Activated CD8-positive, alpha-beta memory T cell treated with anti-CD3 and anti-CD28 coated beads for 4 hours (primary cell): ENCODE data around the gene CEP131.
"Not testable (repeated sequence)": the region's sequence is repeated elsewhere in the genome, so short reads cannot be mapped to it uniquely, and the experiment has no call there.

Experiments used
- DNase-seq, 2 donors: peaks; one replicate each; pipeline ENCODE4 v3.0.0-alpha.2; 2020; ENCODE audit warnings: low read depth in 2 of 2

The CEP131 gene

DNA sequence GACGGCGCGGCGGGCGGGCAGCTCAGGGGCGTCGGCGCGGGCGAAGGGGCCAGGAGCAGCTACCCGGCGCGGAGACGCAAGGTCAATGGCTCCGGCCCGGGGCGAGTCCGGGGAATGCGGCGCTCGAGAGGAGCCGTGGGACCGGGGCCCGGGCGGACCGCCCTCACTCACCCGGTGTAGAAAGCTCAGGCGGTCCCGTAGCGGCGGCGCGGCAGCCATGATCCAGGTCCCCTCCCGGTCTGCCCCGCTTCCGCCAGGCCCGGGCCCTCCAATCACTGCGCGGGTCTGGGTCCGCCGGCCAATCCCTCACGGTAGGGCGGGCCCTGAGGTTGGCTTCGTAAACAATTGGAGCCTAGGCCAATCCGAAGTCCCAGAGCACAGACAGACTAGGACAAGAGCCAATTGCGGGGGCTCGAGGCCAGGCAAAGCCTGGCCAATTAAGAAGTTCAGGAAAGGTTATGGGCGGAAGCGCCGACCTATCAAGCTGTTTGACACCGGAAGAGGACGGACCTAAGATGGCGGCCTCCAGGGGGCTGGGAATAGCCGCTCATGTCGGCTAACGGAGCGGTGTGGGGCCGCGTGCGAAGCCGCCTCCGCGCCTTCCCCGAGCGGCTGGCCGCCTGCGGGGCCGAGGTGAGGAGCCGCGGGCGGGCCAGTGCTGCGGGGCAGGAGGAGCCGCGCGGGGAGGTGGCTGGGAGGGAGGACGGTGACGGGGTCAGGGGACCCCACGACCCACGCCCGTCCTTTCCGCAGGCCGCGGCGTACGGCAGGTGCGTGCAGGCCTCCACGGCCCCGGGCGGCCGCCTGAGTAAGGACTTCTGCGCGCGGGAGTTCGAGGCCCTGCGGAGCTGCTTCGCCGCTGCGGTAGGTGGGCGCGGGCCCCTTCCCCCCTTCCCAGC lies 16.3 kb upstream of the CEP131 start, which contains the start of the genes NDUFAF8 and TEPSIN:
NDUFAF8 (plus strand) TSS at position 504 of the 899 bp plus-strand sequence; CDS start at position 550, 46 bp downstream.
TEPSIN (minus strand) TSS at position 241 of the 899 bp plus-strand sequence; CDS start at position 219, 22 bp downstream.
- DNase-seq: peak; percentile 88 to 93

DNA sequence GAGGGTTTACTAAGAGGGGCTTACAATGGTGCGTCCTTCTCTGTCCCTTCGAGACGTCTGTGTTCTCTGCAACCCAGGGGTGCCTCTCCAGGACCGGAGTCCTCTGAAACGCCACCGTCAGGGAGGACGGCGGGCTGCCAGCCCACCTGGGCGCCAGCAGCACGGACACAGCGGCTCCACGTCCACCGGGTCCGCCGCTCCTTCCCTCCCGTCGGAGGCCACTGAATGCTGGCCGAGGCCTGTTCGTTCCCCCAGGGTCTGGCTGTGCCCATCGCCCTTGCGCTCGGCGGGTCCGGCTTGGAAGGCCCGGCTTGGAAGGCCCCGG lies 15.7 kb upstream of the CEP131 start:
- no peak for DNase-seq

DNA sequence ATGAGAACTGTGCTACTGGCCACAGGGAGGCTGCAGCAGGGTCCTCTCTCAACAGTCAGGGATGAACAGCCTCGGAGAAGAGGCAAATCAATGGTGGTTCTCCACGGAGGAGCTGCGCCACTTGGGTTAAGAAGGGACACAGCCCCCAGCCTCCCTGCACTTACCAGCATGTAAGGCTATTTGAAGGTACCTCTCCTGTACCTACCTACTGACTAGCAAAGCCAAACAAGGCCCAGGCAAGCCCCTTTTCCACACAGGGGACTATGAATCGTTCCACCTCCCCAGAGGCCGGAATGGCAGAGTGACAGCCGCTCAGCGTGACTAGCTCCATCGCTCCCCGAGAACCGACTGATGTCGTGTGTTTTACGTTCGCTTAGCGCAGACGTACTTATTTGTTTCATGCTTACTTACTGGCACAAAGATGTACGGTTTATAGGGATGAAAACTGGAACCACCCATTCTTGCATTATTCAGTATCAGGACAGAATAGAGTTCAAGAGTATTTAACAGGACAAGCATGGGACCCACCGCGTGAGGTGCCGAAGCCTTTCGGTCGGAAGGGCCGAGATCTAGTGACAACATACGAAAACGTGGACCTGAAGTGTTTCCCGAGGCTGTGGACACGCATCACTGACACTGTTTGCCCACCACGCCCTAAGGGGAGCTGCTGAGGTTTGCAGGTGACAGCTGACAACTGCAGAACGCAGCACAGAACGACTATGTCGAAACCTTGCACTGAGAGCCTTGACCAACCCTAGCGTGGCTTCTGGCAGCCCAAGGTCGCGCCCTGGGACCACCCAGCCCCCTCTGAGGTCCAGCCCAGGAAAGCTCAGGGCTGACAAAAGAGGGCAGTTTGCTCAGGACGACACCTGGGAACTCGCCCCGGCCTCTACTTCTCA lies 15.1 kb upstream of the CEP131 start:
- no peak for DNase-seq

DNA sequence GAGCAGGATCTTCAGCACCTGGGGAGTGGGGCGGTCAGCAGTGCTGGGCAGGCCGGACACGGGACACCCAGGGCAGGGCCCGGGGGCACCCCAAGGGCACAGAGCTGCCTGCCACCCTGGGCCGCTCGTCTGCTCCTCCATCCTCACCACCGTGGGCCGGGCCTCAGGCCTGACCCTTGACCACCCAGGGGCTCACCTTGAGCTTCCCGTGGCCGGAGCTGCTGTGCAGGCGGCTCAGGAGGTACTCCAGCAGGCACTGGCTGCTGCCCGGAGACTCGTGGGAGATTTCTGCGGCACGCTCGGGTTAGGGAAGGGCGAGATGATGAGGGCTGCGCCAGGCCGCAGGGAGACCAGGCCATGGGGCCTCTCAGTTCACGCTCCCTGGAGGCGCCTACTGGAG lies 14.0 kb upstream of the CEP131 start:
- DNase-seq: no peak

DNA sequence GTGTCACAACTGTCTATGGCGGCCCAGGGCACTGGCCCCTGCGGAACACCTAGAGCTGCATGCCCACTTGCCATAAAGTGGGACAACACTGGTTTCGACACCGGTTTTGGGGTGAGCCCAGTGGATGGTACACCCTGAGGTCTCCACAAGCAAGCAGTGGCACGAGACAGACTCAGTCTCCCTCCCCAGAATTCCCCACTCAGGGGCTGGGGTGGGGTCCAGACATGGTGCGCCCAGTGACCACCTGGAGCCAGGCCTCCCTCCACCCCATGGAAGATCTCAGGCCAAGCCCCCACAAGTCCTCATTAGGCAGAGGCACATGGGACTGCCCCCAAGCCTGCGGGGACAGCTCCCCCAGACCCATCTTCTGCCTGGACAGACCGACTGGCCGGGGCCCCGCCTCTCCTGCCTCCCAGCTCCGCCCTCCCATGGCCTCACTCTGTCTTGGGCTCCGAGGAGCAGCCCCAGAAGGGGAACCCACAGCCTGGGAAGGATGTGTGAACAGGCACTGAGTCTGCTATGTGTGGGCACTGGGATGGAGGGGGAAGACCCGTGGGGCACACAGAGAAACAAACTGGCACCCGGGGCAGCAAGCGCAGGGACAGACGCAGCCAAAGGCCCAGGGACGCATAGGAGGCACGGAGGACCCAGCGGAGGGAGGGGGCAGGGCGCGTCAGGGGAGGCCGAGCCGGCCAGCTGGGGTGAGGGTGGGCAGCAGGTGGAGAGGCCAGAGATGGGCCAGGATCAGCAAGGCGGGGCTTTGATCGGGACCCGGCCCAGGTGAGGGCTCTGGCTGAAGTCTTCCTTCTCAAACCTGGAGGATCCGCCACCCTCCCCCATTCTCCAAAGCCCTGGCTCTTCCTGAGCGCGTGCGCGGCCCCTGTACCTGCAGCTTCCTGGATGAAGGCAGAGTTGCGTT lies 13.3 kb upstream of the CEP131 start:
- DNase-seq: no peak

DNA sequence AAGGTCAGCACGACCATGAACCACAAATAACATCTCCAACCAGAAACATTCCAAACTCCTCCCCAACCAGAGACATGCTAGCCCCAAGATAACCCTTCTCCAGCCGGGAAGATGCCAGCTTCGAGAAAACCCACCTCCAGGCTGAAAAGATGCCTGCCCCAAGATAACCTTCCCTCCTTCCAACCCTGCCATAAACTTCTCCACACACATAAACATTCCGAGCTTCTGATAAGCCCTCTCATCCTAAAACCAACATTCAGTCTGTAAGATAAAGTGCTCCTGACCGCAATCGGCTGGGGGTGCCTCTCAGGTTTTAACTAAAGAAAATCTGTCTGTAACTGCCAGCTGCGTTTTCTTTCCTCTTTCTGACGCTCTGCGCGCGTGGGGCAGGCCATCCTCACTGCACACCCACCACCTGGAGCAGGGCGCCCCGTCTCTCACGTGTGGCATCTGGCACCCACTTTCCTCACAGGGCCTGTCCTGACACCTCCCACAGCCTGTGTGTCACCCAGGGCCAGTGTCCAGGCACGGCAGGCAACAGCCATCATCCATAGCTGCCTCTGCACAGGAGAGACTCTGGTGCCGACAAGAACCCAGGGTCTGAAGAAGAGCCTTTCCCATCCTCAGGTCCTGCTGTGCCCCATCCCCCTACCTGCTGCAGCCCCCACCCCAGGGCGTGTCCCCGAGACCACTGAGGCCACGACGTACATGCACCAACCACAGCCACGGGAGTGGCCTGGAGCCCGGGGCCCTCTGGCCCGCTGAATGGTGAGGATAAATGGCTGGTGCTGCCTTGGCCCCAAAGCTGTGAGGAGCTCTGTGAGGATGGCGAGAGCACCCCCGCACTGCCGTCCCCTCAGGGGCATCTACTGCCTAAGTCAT lies 12.4 kb upstream of the CEP131 start:
- no peak for DNase-seq

DNA sequence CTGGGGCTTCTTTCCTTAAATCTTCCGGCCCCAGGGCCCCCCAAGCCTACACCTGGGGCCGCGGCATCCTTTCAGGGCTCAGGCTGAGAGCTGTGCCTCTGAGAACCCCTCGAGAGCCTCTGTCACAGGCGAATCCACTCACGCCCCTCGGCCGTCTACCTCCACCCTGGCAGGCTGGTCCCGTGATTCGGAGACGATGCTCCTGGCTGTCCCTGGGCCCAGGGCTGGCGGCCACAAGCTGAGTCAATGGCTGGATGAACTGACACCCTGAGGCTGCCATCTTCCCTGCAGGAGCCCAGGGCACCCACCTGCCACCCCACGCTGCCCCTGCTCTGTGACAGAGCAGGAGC lies 11.7 kb upstream of the CEP131 start:
- DNase-seq: no peak

DNA sequence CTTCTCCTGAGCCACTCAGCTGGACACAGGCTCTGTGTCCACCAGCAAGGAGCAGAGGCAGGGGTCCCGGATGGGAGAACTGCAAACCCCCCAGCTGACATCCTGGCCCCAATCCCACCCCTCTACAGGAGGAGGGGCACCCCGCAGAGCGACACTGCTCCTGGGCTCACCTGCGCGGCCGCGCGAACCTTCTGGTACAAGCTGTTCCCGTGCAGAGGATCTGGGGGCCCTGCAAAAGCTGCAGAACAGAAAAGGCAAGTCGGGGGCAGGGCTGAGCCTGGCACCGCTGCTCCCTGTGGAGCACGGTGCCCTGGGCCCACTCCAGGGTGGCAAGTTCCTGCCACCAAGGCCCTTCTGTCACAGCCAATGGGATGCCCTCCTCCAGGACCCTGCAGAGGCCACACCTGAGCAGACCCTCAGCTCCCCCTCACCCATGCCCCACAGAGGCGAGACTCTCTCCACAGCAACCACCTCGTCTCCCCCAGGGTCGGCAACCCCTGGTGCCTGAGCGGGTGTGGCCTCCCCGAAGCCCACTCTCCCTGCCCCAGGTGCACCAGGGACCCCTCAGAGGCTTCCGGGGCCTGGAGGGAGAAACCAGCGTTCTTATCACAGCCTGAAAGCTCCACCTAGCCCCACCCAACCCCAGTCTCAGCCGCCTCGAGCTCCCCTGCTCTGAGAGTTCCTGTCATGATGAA lies 11.2 kb upstream of the CEP131 start:
- DNase-seq: no peak

DNA sequence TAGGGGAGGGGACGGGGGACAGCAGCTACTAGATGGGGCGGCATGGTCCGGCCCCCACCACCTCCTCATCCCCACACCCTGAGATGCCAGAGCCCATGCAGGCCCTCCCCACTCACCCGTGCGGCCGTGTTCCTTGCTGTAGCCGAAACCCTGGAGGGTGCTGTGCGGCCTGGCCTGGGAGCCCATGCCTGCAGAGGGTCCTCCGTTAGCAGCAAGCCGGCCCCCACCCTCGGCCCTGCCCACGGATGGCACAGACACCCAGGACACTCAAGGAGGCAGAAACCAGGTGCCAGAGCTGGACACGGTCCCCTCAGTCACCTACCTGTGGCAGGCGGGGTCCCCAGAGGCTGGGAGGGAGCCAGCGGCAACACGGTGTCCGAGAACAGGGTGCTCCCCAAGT lies 10.6 kb upstream of the CEP131 start:
- DNase-seq: no peak

DNA sequence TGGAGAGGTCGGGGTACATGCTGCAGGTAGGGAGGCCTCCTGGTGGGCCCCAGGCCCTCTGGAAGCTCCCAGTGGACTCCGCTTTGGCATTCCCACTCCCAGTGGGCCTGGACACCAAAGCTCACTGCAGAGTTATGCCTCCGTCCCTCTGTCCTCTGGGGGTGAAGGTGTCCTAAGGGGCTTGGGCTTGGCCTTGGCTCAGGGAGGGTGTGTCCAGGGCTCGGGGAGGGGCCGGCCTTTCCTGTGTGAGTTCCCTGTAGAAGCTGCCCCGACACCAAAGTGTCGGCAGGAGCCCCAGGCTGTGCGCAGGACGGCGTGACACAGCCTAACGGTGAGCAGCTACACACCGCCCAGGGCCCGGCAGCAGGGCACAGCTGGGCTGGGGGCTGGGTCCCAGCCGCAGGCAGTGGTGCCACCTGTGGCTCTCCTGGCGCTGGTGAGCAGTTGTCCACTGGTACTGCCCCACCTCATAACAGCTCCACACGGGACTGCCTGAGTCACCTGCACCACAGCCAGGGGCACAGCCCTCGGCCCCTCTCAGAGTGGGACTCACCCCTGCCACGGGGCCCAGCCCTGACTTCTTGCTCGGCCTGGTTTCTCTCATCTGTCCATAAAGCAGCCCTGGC lies 10.0 kb upstream of the CEP131 start:
- DNase-seq: no peak

DNA sequence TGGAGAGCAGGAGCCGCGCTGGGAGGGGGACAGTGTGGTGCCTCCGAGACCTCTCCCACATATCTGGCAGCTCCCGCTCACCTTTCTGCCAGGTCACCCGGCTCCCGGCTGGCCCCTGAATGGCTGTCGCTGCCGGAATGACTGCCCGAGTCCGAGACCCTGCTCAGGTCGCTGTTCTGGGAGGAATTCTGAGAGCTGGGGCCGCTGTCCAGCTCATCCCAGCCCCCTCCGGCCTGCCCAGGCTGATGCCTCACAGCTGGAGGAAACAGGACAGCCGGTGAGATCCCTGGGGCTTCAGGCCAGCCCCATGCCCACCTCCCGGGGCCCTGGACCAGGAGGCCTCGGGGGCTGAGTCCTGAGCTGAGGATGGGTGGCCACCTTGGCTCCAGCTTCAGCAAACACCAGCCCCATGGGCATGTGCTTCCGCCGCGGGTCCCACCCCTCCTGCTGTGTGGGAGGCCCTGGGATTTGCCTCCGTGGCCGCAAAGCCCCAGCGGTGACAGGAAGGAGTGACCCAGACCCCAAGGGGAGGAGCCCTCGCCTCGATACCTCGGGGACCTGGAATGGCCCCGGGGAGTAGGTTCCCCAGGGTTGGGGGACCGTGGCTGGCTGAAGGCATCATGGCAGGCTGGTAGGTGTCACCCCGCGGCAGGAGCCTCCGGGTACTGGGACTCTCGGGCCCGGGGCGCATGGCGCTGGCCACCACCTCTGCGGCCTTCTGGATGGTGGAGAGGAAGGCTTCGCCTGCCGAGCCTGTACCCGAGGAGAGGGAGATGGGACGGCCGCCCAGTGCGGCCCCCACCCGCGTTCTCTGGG lies 9.2 kb upstream of the CEP131 start:
- DNase-seq: no peak

DNA sequence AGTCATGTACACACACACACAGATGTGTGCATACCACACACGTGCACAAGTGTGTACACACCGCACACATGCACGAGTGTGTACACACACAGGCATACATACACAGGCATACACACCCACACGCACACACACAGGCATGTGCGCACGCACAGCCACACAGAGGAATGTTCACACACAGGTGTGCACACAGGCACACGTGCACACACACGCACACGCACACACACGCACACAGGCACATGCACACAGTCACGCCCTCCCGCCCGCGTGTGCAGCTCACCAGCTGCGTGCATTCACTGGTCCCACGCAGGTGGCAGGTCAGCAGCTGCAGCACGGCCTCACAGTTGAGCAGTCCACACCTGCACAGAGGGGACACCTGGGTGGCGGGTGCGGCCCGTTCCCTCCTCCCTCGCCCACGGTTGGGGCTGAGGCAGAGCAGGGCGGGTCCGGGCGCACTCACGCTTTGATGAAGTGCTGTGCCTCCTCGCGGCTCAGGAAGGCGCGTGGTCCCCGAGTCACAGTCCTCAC lies 8.4 kb upstream of the CEP131 start:
- DNase-seq: no peak

DNA sequence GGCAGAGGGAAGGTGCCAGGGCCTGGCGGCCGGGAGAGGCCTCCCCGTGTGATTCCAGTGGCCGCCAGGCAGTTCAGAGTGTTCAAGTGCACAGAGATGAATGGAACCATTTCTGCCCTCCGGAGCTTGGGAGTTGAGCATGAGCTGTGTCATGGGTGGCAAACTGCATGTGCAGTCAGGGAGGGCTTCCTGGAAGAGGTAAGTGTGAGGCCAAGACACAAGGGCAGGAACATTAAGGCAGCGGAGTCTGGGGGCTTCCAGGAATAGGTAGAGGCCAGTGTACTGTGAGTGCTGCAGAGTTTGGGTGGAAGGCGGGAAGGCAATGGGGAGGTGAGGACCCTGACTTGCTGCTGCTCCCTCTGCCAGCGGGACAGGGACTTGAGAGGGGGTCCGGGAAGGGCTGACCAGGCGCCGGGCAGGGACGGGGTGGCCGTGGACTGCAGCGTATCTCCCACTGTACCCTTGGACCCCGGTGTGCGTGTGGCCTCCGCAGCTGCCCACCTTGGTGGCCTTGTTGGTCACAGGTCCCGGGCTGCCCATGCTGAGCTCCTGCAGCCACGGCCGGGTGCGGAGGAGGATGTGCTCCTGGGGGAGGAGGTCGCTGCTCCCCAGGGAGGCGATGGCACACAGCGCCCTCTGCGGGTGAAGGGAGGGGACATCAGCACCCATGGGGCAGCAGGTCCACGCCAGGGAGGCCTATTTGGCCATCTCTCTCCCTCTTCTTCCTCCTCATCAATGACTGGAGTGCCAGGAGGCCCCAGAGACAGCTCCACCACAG lies 7.5 kb upstream of the CEP131 start:
- no peak for DNase-seq

DNA sequence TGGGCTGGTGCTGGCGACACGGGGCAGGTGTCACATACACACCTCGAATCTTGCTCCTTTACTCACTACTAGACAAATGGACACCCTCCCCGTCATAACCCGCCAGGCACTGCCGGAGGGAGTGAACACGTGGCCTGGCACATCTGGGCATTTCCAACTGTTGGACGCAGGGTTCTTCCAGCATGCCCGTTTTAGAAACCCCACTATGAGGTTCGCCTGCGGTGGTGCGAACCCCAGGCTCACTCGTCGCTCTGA lies 6.8 kb upstream of the CEP131 start:
- no peak for DNase-seq

DNA sequence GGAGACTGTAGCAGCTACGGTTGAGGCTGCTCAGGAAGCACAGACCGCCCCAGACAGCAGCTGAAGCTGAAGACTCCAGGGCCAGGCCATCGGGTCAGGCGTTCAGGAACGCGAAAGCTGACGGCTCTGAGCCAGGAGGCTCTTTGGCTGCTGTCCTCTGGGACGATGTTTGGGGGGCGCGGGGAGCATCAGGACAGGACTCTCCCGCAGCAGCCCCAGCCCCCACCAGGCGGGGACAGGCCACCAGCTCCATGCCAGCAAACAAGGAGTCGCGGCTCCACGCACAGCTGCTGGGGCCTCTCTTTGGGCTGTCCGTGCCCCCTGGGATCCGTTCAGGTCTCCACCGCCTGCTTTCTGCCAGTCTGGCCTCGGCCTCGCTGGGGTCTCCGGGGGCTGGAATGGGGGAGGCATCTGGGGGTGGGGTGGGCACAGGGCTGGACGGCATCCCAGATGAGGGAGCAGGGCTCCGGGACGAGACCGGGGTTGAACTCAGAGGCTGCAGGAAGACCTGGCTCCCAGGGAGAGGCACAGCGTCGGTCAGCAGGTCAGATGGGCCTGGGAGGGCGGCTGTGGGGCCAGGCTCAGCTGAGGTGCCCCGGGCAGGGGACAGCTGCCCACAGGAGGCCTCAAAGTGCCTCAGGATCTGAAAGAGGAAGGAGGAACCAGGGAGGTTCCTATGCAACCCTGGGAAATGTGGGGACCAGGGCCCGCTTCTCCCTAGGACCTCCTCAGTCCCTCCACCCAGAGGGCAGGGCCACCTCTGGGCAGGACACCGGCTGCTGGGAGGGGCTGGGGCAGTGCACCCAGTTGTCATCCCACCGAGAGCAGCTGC lies 6.3 kb upstream of the CEP131 start:
- no peak for DNase-seq

DNA sequence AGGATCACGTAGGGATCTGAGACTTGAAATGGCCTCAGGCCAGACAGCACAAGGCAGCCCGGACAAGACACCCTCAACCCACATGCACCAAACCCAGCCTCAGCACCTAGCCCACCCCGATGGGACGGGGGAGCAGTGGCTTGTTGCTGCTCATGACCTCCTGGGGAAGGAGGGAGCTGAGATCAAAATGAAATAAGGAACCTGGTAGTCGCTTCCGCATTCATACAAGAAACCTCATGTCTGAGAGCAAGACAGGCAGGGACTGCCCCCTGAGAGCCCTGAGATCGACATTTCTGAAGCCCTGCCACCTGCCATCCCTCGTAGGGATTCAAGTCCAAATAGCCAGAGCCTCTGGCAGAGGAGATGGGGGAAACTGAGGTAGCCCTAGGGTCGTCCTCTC lies 5.7 kb upstream of the CEP131 start:
- no peak for DNase-seq

DNA sequence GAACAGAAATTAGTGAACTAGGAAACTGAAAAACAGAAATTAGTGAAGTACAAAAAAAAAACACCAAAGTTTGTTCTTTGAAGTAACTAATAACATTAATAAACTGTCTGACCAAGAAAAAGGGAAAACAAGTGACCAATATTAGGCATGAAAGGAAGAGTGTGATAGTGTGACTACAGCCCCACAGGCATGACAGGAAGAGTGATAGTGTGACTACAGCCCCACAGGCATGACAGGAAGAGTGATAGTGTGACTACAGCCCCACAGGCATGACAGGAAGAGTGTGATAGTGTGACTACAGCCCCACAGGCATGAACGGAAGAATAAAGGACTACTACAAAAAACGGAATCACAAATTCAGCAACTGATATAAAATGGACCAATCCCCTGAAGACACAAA lies 4.9 kb upstream of the CEP131 start:
- not testable (repeated sequence) for DNase-seq
